NCI-H2107 (cell line): Measurements from ENCODE around the gene MRFAP1.

ENCODE experiments used
- DNase-seq: peaks from one replicate; lab custom pipeline; 2025; lab: John Stamatoyannopoulos, UW

The MRFAP1 gene

GRCh38 chr4:6640292-6641163 is at the start of gene MRFAP1:
TSS of gene MRFAP1 (plus strand) at chr4:6640685. CDS start at chr4:6640863, 178 bp downstream.
- DNase-seq = peak; percentile 89

GRCh38 chr4:6591313-6591712 is 49.2 kb upstream of the MRFAP1 start:
- peak; percentile 20 for DNase-seq

- DNase-seq = no peak
Observed at GRCh38 chr4:6591781-6592180, 48.7 kb upstream of the MRFAP1 start.

- DNase-seq = no peak
Observed at GRCh38 chr4:6592804-6593563, 47.5 kb upstream of the MRFAP1 start.

GRCh38 chr4:6594341-6594740 is 46.1 kb upstream of the MRFAP1 start:
- DNase-seq = no peak

- DNase-seq = no peak
Observed at GRCh38 chr4:6594826-6595355, 45.6 kb upstream of the MRFAP1 start.

GRCh38 chr4:6595897-6596537 is 44.5 kb upstream of the MRFAP1 start:
- DNase-seq = no peak

- no peak for DNase-seq
Observed at GRCh38 chr4:6596948-6597347, 43.5 kb upstream of the MRFAP1 start.

- no peak for DNase-seq
Observed at GRCh38 chr4:6598127-6598526, 42.4 kb upstream of the MRFAP1 start.

GRCh38 chr4:6598641-6599040 is 41.8 kb upstream of the MRFAP1 start:
- DNase-seq = no peak

- no peak for DNase-seq
Observed at GRCh38 chr4:6601661-6602250, 38.7 kb upstream of the MRFAP1 start.

GRCh38 chr4:6602289-6602688 is 38.2 kb upstream of the MRFAP1 start:
- DNase-seq = no peak

- DNase-seq = no peak
Observed at GRCh38 chr4:6603128-6603527, 37.4 kb upstream of the MRFAP1 start.

- no peak for DNase-seq
Observed at GRCh38 chr4:6605114-6605513, 35.4 kb upstream of the MRFAP1 start.

GRCh38 chr4:6605605-6606004 is 34.9 kb upstream of the MRFAP1 start:
- DNase-seq = no peak

GRCh38 chr4:6606465-6607235 is 33.8 kb upstream of the MRFAP1 start:
- DNase-seq = no peak

GRCh38 chr4:6607368-6608055 is 33.0 kb upstream of the MRFAP1 start:
- DNase-seq = no peak

GRCh38 chr4:6608758-6609414 is 31.6 kb upstream of the MRFAP1 start:
- DNase-seq = no peak

- no peak for DNase-seq
Observed at GRCh38 chr4:6609415-6610079, 30.9 kb upstream of the MRFAP1 start.
